ENCODE results near the gene PDCL2. TPM values are rescaled to one million over a fixed set of nuclear protein-coding genes. Genes with fewer than 3 reads are reported as not detected.

Gene PDCL2
- total and polyA plus RNA-seq, 12 donors: 0.94 TPM; not detected in 11

DNA sequence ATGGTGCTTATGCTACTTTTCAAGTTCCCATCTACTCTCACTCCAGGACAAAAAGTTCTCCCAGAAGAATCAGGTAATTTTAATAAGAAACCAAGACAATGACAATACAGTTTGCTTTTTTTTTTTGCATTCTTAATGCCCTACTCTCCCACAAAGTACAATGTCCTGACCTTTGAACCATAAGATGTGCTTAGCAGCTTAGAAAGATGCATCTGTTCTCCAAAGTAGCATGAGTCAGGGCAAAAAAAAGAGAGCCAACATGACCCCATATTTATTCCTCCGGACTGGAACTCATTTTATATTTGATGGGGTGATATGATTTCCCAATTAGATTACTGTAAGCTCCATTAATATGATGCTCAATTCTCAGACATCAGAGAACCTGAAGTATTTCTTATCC lies 16.5 kb upstream of the PDCL2 start:
- intact Hi-C loops (cut with DNase I): no loop called here
- Histone ChIP-seq H3K9me3 (replicated peaks in 1 of 3) (no peaks in the 10 kb centered on the region), H3K27me3 (no peaks in the 10 kb centered on the region), H3K4me1 (replicated peaks in 1 of 2) (no peaks in the 10 kb centered on the region), H3K36me3 (replicated peaks in 1 of 2) (no peaks in the 10 kb centered on the region), H3K27ac (no peak overlapping the region), H3K4me3 (no peak overlapping the region)
- no peak for DNase-seq
- no peak for TF ChIP-seq CTCF (IDR thresholded peaks at IDR 0.05)
- no peak for TF ChIP-seq POLR2A (IDR thresholded peaks at IDR 0.05)
- 56 to 86% (median 77%) methylated on average over 1 of the region's 1 CpG for WGBS, 4 donors

- DNase-seq: no peak
- H3K27ac ChIP-seq: no peak overlapping the region
- H3K36me3 ChIP-seq (replicated peaks in 1 of 2): no peaks in the 10 kb centered on the region
- WGBS, 4 donors: 67 to 79% (median 71%) methylated on average over 7 of the region's 7 CpGs
- no peaks in the 10 kb centered on the region for H3K27me3 ChIP-seq
- no peaks in the 10 kb centered on the region for H3K9me3 ChIP-seq (replicated peaks in 1 of 3)
- H3K4me1 ChIP-seq (replicated peaks in 1 of 2): no peaks in the 10 kb centered on the region
- intact Hi-C loops (cut with DNase I): no loop called here
- TF ChIP-seq POLR2A (IDR thresholded peaks at IDR 0.05): no peak
- TF ChIP-seq CTCF (IDR thresholded peaks at IDR 0.05): no peak
- H3K4me3 ChIP-seq: no peak overlapping the region
Observed at GRCh38 chr4:55604996-55605395, 13.0 kb upstream of the PDCL2 start.

- no peaks in the 10 kb centered on the region for H3K27me3 ChIP-seq
- H3K36me3 ChIP-seq (replicated peaks in 1 of 2): no peaks in the 10 kb centered on the region
- intact Hi-C loops (cut with DNase I): no loop called here
- H3K27ac ChIP-seq: no peak overlapping the region
- TF ChIP-seq POLR2A (IDR thresholded peaks at IDR 0.05) (no peak), CTCF (IDR thresholded peaks at IDR 0.05) (no peak)
- H3K4me3 ChIP-seq: no peak overlapping the region
- H3K9me3 ChIP-seq (replicated peaks in 1 of 3): no peaks in the 10 kb centered on the region
- no peaks in the 10 kb centered on the region for H3K4me1 ChIP-seq (replicated peaks in 1 of 2)
- DNase-seq: no peak
Observed at GRCh38 chr4:55600640-55601039, 8.6 kb upstream of the PDCL2 start.

DNA sequence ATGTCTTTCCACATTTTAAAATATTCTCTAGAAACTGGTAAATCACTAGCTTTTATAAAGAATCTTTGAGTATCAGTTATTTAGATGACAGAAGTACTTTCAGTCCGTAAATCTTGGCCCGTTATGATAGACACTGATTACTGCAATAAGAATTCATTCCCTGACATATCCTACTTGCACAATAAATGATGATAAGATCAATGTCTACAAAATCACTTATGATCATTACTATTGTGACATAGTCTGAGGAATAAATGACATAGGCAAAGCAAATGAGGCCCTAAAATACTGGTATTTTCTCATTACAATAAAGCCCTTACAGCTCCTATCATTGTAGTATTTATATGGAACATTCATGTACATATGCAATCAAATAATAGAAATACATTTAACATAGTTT lies 6.6 kb upstream of the PDCL2 start:
- Histone ChIP-seq H3K9me3 (replicated peaks in 1 of 3) (no peaks in the 10 kb centered on the region), H3K4me3 (no peak overlapping the region), H3K27ac (no peak overlapping the region), H3K36me3 (replicated peaks in 1 of 2) (no peaks in the 10 kb centered on the region), H3K4me1 (replicated peaks in 1 of 2) (no peaks in the 10 kb centered on the region), H3K27me3 (no peaks in the 10 kb centered on the region)
- intact Hi-C loops (cut with DNase I): no loop called here
- no peak for DNase-seq
- 77 to 92% (median 86%) methylated on average over 2 of the region's 2 CpGs for WGBS, 4 donors
- TF ChIP-seq POLR2A (IDR thresholded peaks at IDR 0.05): no peak
- TF ChIP-seq CTCF (IDR thresholded peaks at IDR 0.05): no peak
